GM19438 (cell line): ENCODE results near the gene FGFR3.
A peak's percentile ranks its signal among the peaks of the same experiment; 100 is the strongest.

ENCODE experiments used
- ATAC-seq: cut with Tn5 transposase; IDR thresholded peaks from one replicate; pipeline ENCODE4 v1.9.1; 2021; ENCODE audit warnings: low read depth; ENCODE audit not compliant: unreplicated experiment

Gene FGFR3

DNA sequence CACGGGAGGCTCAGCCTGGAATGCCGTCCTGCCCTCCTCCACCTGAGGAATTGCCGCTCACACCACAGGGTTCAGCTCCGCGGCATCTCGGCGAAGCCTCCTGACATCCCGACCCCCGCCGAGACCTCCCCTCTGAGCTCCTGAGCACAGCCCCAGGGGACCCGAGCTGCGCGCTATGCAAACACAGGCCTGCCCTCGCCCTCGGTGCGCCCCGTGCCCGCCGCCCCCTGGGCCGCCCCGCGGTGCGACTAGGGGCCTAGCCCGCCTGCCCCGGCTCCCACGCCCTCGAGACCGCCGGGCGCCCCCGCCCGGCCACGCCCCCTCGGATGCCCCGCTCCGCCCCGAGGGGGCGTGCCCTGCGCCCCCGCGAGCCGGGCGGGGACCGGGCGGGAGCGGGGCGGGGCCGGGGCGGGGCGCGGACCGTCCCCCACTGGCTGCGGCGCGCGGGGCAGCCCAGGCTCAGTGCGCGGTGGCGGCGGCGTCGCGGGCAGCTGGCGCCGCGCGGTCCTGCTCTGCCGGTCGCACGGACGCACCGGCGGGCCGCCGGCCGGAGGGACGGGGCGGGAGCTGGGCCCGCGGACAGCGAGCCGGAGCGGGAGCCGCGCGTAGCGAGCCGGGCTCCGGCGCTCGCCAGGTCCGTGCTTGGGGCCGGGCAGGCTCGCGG lies at the start of gene FGFR3:
Gene FGFR3, plus strand, starts transcription at position 462 of the 664 bp plus-strand sequence. CDS start 642 bp downstream, outside the sequence.
- ATAC-seq, result peak; percentile 64

DNA sequence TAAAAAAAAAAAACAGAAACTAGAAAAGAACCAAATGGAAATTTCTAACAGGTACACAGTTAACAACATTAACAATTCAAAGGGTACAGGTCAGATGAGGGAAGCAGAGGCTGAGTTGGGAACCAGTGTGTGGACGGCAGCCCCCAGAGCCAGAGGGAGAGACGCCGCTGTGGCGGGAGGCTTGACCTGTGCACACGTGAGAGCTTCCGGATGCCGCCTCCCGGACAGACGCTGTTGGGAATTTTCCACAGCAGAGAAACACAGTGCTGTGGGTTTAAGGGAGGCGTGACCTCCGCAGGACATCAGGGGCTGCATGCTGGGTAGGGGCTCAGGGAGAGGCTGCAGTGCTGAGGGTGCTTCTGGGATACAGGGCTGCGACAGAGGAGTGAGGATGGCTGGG lies 49.5 kb upstream of the FGFR3 start:
- ATAC-seq, result no peak

DNA sequence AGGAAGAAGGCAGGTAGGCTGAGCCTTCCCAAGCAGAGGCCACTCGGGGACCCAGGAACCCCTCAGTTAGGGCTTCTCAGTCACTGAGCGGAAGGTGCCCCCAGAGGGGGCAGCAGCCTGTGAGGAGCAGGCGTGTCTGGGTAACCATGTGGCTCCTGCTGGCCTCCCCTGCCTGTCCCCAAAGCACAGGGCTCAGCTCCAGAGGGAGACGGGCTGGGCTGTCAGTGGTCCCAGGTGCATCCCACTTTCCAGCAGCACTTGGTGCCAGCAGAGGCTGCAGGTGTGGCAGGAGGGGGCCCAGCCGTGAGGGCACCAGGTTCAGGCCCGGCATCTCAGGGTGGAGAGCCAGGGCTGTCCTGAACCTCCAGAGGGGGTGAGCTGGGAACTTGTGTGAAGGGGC lies 49.1 kb upstream of the FGFR3 start:
- ATAC-seq, result no peak

DNA sequence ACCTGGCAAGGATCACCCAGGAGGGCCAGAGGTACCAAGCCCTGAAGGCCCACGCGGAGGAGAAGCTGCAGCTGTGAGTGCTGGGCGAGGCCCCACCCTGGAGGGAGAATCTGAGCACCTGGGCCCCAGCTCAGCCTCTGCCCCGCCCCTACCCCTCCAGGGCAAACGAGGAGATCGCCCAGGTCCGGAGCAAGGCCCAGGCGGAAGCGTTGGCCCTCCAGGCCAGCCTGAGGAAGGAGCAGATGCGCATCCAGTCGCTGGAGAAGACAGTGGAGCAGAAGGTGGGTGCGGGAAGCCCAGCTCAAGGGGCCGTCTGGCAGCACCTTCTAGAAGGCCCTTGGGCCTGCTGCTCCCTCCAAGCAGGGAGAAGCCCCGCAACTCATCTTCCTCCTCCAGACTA lies 48.5 kb upstream of the FGFR3 start:
- no peak for ATAC-seq

DNA sequence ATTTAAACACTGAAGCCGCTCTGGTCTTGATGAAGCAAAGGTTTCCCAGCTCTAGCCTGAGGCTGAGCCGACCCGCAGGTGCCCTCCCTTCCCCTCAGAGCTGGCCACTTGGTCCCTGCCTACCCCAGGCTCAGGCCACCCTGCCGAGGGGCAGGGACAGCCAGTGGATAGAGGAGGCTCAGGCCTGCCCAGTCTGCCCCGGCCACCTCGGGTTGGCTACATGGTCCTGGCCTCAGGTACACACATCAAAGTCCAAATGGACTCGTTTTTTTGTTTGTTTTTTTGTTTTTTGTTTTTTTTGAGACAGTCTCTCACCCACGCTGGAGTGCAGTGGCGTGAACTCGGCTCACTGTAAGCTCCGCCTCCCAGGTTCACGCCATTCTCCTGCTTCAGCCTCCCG lies 47.9 kb upstream of the FGFR3 start:
- no peak for ATAC-seq

DNA sequence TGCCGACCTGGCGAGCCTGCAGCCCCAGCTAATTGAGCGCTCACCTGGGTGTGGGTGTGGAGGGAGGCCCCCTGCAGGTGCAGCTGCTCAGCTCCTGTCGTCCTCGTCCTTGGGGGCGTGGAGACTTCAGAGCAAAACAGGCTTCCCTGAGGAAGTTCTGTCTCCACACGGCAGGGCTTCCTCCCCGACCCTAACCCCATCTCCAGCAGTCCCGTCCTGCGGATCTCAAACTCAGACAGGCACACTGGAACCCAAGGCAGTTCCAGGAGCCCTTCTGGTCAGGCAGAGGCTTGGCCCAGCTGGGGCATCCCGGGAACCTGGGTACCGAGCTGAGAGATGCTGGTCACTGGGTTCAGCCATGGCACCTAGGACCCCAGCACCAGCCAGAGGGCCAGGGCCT lies 47.4 kb upstream of the FGFR3 start:
- no peak for ATAC-seq

DNA sequence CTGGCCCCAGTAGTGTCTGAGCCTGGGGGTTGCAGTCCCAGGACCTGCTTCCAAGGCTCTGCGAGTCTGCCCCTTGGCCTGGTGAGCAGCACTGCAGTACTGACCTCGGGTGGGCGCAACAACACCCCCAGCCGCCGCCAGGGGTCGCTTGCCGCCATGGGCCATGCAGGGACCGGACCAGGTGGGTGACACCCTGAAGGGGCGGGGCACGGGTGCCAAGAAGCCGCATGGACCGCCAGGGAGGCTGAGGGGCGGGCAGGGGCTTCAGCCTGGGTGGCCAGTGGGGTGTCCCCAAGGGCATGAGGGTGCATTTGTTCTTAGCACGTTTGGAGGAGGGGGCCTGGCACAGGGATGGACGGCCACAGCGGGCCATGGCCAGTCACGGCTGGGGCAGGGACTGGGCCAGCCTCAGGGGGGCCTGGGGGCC lies 46.8 kb upstream of the FGFR3 start:
- no peak for ATAC-seq

DNA sequence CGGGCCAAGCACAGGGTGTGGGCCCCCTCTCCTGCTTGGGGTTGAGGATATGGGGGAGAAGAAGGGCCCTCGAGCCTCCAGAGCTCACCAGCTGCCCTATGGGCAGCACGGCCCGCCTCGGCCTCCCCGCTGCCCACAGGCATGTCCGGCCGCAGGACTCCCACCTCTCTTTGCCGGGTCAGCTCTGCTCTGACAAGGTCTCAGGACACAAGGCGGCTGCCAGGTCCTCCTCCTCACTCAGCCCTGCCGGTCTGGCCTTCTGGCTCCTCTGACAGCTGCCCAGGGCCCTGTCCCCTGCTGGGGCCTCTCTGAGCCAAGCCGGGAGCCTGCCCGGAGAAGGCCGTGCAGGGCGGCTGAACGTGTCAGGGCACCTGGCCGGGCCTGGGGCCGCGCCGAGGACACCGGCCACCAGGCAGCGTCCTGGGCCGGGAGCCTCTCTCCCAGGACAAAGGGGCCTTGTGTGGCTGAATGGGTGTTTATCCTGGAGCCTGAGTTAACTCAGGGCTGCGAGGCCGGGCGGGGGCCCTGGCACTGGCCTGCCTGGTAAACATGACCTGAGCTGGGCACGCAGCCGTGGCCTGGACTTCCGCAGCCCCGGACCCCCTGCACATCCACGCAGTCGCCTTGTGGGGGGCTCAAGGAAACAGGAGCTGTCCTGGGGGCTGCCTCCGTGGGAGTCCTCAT lies 46.0 kb upstream of the FGFR3 start:
- ATAC-seq, result no peak

DNA sequence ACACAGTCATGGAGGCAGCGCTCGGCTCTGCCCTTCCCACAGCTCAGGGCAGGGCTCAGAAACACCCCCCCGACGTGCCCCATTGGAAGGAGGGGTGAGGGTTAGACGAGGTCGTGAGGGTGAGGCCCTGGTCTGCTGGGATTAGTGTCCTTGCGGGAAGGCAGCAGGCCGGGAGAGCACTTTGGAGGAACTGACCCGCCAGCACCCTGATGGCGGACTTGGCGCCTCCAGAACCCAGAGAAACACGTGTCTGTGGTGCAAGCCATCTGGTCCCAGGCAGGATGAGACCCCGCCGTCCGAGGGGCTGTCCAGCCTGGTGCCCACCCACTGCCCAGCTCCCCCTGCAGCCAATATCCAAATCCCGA lies 45.5 kb upstream of the FGFR3 start:
- ATAC-seq, result no peak

DNA sequence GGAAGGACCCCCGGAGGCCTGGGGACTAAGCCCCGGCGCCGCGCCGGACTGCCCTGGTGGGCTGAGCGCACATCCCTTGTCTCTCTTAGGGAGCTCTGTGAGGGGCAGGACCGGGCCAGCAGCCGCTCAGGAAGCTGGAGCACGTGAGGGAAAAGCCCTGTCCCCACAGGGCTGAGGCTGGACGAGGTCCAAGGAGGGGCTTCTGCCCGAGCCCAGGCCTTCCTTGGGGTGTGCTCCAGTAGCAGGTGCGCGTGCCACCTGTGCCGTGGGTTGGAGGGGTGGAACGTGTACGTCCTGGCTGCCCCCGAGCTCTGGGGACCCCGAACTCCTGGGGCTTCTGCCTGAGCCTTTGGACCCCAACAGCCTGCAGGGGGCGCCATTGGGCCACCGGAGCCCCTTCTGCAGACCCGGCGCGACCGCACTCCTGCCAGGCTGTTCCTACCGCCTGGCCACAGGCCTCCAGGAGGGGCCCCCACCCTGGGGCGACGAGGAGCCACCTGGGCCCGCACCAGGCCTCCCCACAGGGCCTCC lies 44.6 kb upstream of the FGFR3 start:
- no peak for ATAC-seq

DNA sequence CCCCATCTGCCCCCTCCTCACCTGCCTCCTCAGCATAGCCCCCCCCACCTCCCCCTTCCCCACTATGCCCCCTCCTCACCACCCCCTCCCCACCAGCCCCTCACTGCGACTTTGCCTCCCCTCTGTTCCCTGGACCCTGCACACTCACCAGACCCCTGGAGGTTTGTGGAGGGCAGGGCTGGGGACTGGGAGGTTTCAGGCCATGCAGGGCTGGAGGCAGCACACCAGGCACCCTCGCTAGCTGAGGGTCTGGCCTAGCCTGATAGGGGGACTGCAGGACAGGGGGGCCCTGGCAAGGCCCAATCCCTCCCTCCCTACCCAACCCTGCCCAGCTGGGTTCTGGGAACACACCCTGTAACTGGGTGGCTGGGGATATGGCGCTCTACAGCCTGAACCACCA lies 43.7 kb upstream of the FGFR3 start:
- no peak for ATAC-seq

DNA sequence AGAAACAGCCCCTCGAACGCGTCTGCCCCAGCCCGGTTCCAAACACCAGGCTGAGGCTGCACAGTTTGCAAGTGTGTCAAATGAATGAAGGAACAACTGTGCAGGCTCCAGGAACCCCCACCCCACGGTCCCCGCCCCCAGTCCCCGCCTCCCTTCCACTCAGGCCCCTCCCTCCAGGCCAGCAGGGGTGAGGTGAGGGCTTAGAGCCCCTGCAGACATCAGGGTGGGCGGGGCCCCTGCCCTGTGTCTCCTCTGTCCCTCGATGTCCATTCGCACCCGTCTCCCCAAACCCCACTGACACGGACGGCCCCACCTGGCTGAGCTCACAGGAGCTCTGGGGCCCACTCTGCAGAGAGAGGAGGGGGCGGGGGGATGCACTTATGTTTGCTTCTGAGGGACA lies 43.3 kb upstream of the FGFR3 start:
- no peak for ATAC-seq

DNA sequence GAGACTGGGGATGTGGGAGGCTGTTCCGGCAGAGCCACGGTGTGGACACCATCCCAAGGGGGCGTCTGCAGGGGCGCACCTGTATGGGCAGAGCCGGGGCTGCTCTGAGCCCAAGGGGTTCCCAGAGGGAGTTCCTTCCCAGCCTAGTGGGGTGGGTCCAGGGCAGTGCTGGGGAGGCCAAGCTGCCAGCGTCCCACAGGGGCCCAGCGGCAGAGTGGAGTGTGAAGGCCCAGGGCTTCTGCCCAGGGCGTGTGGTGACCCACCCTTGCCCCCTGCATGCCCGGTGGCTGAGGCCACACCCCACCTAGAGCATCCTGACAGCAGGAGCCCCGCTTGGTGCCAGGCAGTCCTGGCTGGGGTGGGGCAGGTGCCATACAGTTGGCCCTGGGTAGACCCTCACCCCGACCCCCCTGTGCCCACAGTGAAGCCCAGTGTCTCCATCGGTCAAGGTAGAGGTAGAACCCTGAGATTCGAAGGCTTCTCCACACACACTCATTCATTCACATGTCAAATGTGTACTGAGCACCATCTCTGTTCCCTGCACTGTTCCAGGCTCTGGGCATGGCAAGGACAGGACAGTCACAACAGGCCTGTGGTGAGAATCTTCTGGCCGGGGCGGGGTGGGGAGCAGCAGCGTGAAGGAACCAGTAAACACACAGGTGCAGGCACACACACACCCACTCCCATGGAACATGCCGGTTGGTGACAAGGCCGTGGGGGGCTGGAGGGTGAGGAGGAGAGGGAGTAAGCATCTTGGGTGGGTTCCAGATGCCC lies 42.5 kb upstream of the FGFR3 start:
- no peak for ATAC-seq

DNA sequence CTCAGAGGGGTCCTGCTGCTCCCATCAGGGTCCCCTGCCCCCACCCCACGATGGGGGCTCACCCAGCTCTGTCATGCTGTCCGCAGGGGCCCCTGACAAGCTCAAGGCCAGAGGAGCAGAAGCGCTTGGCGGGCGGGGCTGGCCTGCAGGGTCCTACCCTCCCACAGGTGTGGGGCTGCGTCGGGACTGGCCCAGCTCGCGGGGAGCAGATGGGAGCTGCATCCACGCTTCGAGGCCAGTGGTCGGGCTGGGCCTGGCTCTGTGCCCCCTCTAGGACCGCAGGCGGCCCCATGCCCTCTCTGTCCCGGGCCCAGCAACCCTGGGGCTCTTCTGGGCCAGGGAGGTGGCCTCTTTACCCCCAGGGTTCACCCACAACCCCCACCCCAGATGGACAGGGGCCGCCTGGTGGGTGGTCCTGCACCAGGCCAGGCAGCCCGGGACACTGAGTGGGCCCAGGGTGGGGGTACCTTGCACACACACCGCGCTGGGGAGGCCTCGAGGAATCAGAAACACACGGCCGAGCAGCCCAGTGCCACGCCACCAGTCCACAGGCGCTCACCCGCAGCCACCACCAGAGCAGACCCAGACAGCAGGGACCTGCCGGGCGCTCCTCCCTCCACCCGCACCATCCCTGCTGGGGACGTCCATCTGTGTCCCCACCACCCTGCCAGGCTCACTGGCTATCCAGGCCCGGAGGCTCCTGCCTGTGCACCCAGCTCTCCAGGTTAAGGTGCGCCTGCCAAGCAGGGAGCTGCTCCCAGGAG lies 41.8 kb upstream of the FGFR3 start:
- ATAC-seq, result no peak

DNA sequence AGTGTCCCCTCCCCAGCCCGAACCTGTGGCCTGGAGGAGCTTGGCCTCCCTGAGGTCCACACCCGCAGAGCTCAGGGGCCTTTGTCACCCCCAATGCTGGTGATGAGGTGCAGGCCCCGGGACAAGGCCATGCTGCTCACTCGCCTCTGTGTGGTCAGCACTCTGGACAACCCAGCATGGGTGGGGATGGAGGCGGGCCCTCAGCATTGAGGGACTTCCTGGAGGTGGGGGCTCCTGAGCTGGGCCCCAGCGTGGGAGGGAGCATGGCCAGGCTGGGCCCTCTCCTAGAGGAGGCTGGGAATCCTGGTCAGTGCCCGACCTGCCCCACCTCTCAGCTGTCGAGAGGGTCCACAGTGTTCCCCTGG lies 41.2 kb upstream of the FGFR3 start:
- ATAC-seq, result no peak

DNA sequence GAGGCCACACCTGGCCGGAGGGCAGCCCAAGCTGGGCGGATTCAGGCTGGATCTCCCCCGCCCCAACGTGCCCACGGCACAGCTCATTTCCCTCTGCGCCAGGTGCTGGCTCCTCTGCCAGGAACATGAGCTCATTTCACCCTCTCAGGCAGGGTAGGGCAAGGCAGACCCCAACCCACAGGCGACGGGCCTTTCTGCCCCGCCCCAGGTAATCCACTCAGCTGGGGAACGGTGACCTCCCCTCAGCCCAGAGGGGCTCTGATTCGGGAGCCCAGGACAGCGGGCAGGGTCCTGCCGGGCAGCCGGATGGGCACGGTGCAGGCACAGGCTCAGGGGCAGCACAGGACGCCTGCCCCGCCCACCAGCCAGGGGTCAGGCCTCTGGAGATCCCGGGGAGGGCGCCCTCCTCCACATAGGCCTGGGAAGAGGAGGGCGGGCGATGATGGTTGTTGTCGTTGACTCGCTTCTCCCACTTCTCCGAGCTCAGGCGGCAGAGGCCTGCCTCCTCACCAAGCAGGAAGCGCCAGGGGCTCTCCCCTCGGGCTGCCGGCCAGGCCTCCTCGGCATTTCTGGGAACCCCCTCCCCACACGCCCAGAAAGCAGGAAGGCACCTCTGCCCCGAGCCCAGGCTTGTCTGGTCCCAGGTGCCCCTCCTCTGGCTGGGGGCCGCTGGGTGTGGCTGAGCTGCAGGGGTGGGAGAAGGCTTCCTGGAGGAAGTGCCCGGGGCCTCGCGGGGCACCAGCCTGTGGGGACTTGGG lies 40.6 kb upstream of the FGFR3 start:
- no peak for ATAC-seq

DNA sequence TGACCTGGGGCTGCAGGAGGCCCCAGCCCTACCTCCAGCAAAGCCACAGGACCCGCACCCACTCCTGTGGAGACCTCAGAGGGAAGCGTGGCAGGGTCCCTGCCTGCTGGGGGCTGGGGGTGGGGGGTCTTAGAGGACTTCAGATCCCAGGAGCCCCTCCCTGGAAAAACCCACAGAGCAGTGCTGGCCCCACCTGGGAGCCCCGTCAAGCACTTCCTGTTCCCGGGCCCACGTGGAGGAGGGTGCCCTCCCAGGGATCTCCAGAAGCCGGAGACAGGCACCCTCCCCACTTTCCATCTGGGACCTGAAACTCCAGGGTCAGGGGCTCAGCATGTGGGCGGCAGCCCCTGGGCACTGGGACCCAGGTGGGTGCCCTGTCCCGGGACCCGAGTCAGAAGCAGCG lies 39.8 kb upstream of the FGFR3 start:
- no peak for ATAC-seq

DNA sequence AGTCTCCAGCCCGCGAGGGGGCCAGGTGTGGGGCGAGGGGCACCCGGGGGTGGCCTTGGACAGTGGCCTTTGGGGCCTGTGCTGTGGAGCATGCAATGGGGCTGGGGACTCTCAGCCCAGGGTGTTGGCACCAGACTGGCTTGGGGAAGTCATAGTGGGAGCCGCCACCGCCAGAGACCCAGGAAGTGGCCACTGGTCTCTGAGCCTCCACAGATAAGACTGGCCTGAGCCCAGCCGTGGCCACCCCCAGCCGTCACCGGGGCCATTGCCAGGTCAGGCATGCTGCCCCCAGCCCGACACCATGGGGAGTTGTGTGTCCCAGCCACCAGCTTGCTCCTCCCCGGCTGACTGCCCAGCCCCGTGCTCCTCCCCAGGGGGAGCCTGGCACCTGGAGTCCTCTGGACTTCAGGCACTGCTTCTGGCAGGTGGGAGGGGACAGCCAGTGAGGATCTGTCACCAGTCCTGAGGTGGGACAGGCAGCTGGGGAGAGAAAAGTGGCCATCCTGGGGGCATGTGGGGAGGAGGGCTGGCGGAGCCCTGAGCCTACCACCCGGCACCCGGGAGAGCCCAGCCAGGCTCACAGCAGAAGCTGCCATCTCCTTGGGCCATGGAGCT lies 39.3 kb upstream of the FGFR3 start:
- no peak for ATAC-seq

DNA sequence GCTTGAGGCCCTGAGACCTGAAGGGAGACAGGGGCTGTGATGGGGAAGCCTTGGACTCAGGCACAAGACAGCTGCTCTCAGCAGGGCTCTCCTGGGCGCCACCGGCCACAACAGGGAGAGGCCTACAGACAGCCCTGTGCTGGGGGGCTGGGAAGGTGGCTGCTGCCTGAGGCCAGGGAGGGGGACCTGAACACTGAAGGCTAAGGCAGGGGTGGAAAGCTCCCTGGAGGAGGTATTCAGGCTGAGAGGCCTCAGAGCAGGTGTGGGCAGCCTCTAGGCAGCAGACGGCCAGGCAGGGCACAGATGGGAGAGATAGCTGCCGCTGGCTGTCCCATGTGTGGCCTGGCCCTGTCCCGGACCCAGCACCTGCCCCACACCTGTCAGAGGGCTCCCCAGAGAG lies 38.8 kb upstream of the FGFR3 start:
- no peak for ATAC-seq

DNA sequence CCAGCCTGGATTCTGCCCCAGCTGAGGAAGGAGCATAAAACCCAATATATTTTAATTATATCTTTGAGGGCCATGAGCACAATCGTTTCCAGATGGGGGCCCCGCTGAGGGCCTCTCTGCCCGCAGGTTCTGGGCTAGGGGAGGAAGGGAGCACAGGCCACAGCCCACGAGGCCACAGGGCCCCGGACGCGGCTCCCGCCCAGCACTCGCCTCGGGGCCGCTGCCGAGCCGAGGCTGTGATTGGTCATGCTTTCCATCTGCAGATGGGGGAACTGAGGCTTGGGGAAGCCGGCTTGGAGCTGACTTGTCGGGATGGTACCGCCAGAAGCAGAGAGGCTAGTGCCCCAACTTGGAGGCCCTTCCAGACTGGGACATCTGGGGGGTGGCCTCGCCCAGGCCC lies 37.8 kb upstream of the FGFR3 start:
- ATAC-seq, result no peak
